ENCODE measurements around the gene UBD.

UBD gene

GRCh38 chr6:29559524-29560287 lies at the start of gene UBD:
UBD (minus strand) TSS chr6:29559732; CDS start chr6:29559701, 31 bp downstream.
- DNase-seq: no peak

GRCh38 chr6:29608131-29608530 lies 48.6 kb upstream of the UBD start:
- no peak for DNase-seq

- no peak for DNase-seq
These were observed 44.4 kb upstream of the UBD start for GRCh38 chr6:29603930-29604329.

GRCh38 chr6:29603456-29603855 lies 43.9 kb upstream of the UBD start:
- DNase-seq: no peak

GRCh38 chr6:29602564-29603361 lies 43.2 kb upstream of the UBD start:
- DNase-seq: no peak

GRCh38 chr6:29598172-29598747 lies 38.7 kb upstream of the UBD start:
- no peak for DNase-seq

GRCh38 chr6:29597184-29597583 lies 37.7 kb upstream of the UBD start:
- DNase-seq: no peak

GRCh38 chr6:29596381-29596900 lies 36.9 kb upstream of the UBD start:
- no peak for DNase-seq

- no peak for DNase-seq
These were observed 33.8 kb upstream of the UBD start for GRCh38 chr6:29593199-29593855.

GRCh38 chr6:29591677-29592076 lies 32.1 kb upstream of the UBD start:
- no peak for DNase-seq

- DNase-seq: no peak
These were observed 30.8 kb upstream of the UBD start for GRCh38 chr6:29590218-29590808.

GRCh38 chr6:29589423-29590048 lies 30.0 kb upstream of the UBD start:
- DNase-seq: peak; percentile 67

- DNase-seq: no peak
These were observed 25.3 kb upstream of the UBD start, which contains the start of gene OR2H2 for GRCh38 chr6:29584821-29585220. OR2H2 (plus strand) TSS chr6:29585121; CDS start chr6:29587945, 2,824 bp downstream.

GRCh38 chr6:29577544-29577943 lies 18.0 kb upstream of the UBD start:
- no peak for DNase-seq

GRCh38 chr6:29576056-29576455 lies 16.5 kb upstream of the UBD start:
- DNase-seq: no peak

GRCh38 chr6:29567991-29568390 lies 8.5 kb upstream of the UBD start:
- DNase-seq: no peak

GRCh38 chr6:29567541-29567940 lies 8.0 kb upstream of the UBD start:
- no peak for DNase-seq

GRCh38 chr6:29566856-29567255 lies 7.3 kb upstream of the UBD start:
- no peak for DNase-seq

GRCh38 chr6:29564875-29565274 lies 5.3 kb upstream of the UBD start:
- no peak for DNase-seq

GRCh38 chr6:29563435-29563965 lies 4.0 kb upstream of the UBD start:
- DNase-seq: no peak

- no peak for DNase-seq
These were observed 2.2 kb upstream of the UBD start for GRCh38 chr6:29561606-29562181.
